OCI-LY1 (cell line): ENCODE measurements around the gene AGAP1.

Experiments used
- H2AFZ ChIP-seq: fragments of 200-600 bp; sonication (generic), shearing (Covaris generic); 2 replicates; pipeline ENCODE4 v1.6.0; 2014; ENCODE audit warnings: antibody characterized with exemption, mild to moderate bottlenecking, low read length
- H3F3A ChIP-seq: fragments of 200-600 bp; sonication (generic), shearing (Covaris generic); 2 replicates; pipeline ENCODE4 v1.6.0; 2014; ENCODE audit warnings: mild to moderate bottlenecking, antibody characterized with exemption, low read length, moderate library complexity; ENCODE audit not compliant: insufficient read depth
- H3K27ac ChIP-seq: fragments of 200-600 bp; sonication (generic); 2 replicates; pipeline ENCODE4 v1.5.1; 2014; ENCODE audit warnings: low read length, mixed run types, mild to moderate bottlenecking, low read depth; ENCODE audit not compliant: poor library complexity, severe bottlenecking
- H3K27me3 ChIP-seq: fragments of 200-600 bp; sonication (generic); 2 replicates; pipeline ENCODE4 v1.6.0; 2014; ENCODE audit warnings: antibody characterized with exemption, mild to moderate bottlenecking, low read length, moderate library complexity; ENCODE audit not compliant: insufficient read depth
- H3K36me3 ChIP-seq: fragments of 200-600 bp; sonication (generic); 2 replicates; pipeline ENCODE4 v1.6.1; 2014; ENCODE audit warnings: mild to moderate bottlenecking, antibody characterized with exemption, low read length, moderate library complexity, mixed read lengths; ENCODE audit not compliant: insufficient read depth
- H3K4me1 ChIP-seq: fragments of 200-600 bp; sonication (generic); 2 replicates; pipeline ENCODE4 v1.5.1; 2014; ENCODE audit warnings: mild to moderate bottlenecking, low read length, moderate library complexity; ENCODE audit not compliant: insufficient read depth, severe bottlenecking
- H3K4me2 ChIP-seq: fragments of 200-600 bp; sonication (generic), shearing (Covaris generic); 2 replicates; pipeline ENCODE4 v1.6.1; 2014; ENCODE audit warnings: low read length
- H3K4me3 ChIP-seq: fragments of 200-600 bp; sonication (generic); 2 replicates; pipeline ENCODE4 v1.5.1; 2014; ENCODE audit warnings: low read length, low read depth, mild to moderate bottlenecking, mixed read lengths; ENCODE audit not compliant: poor library complexity, severe bottlenecking
- H3K79me2 ChIP-seq: fragments of 200-600 bp; shearing (Covaris generic); 2 replicates; pipeline ENCODE4 v1.6.1; 2016; ENCODE audit warnings: mixed run types, low read length, mixed read lengths; ENCODE audit not compliant: insufficient read depth
- H3K9ac ChIP-seq: fragments of 200-600 bp; sonication (generic), shearing (Covaris generic); 2 replicates; pipeline ENCODE4 v1.6.1; 2014; ENCODE audit warnings: mild to moderate bottlenecking, low read length, mixed read lengths
- H3K9me2 ChIP-seq: fragments of 200-600 bp; sonication (generic), shearing (Covaris generic); 2 replicates; pipeline ENCODE4 v1.6.1; 2014; ENCODE audit warnings: low read depth, mild to moderate bottlenecking, low read length, mixed read lengths
- H3K9me3 ChIP-seq: fragments of 200-600 bp; shearing (Covaris generic); 2 replicates; pipeline ENCODE4 v1.6.1; 2014; ENCODE audit warnings: low read length, mixed read lengths
- H4K20me1 ChIP-seq: fragments of 200-600 bp; sonication (generic), shearing (Covaris generic); 2 replicates; pipeline ENCODE4 v1.6.0; 2016; ENCODE audit warnings: mild to moderate bottlenecking, low read length; ENCODE audit not compliant: insufficient read depth
- EZH2 ChIP-seq: fragments of 200-600 bp; sonication (generic), shearing (Covaris generic); IDR thresholded peaks from 2 replicates; pipeline ENCODE4 v1.8.0; 2017; ENCODE audit warnings: borderline replicate concordance, mixed run types, mild to moderate bottlenecking, antibody characterized with exemption, low read length, moderate library complexity, mixed read lengths
- TF ChIP-seq, protein P1 (sequence below): fragments of 200-600 bp; sonication (generic), shearing (Covaris generic); IDR thresholded peaks from 2 replicates; pipeline ENCODE4 v1.5.1; 2017; ENCODE audit warnings: mild to moderate bottlenecking, antibody characterized with exemption, low read length, moderate library complexity, mixed read lengths

Gene AGAP1

DNA sequence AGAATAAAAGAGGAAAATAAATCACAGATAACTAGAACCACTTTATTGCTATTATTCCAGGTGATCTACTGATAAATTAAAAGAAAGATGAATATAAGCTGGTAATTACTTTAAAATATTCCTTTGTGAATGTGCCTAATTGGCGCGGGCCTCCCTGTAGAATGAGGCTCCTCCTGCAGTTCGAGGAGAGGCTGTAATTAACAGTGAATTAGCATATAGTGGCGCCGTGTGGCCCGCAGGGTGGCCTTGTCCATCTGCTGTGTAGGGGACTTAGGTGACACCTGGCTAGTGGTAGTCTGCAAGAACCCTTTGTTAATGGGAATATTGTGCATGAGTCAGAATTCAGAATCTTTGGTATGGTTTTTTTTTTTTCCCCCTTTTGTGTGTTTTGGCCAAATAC, 119.8 kb downstream of the AGAP1 start:
- TF ChIP-seq, protein P1, sequence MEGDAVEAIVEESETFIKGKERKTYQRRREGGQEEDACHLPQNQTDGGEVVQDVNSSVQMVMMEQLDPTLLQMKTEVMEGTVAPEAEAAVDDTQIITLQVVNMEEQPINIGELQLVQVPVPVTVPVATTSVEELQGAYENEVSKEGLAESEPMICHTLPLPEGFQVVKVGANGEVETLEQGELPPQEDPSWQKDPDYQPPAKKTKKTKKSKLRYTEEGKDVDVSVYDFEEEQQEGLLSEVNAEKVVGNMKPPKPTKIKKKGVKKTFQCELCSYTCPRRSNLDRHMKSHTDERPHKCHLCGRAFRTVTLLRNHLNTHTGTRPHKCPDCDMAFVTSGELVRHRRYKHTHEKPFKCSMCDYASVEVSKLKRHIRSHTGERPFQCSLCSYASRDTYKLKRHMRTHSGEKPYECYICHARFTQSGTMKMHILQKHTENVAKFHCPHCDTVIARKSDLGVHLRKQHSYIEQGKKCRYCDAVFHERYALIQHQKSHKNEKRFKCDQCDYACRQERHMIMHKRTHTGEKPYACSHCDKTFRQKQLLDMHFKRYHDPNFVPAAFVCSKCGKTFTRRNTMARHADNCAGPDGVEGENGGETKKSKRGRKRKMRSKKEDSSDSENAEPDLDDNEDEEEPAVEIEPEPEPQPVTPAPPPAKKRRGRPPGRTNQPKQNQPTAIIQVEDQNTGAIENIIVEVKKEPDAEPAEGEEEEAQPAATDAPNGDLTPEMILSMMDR: no peak
- TF ChIP-seq EZH2: no peak
- Histone ChIP-seq H3K9me2 (no peaks in the 10 kb centered on the region), H4K20me1 (no peaks in the 10 kb centered on the region), H3F3A (no peaks in the 10 kb centered on the region), H3K27me3 (no peaks in the 10 kb centered on the region), H3K4me3 (no peak overlapping the region), H3K4me1 (no peaks in the 10 kb centered on the region), H2AFZ (no peak overlapping the region), H3K4me2 (no peak overlapping the region), H3K9me3 (no peaks in the 10 kb centered on the region), H3K9ac (no peak overlapping the region), H3K36me3 (no peaks in the 10 kb centered on the region), H3K79me2 (no peaks in the 10 kb centered on the region), H3K27ac (no peak overlapping the region)

DNA sequence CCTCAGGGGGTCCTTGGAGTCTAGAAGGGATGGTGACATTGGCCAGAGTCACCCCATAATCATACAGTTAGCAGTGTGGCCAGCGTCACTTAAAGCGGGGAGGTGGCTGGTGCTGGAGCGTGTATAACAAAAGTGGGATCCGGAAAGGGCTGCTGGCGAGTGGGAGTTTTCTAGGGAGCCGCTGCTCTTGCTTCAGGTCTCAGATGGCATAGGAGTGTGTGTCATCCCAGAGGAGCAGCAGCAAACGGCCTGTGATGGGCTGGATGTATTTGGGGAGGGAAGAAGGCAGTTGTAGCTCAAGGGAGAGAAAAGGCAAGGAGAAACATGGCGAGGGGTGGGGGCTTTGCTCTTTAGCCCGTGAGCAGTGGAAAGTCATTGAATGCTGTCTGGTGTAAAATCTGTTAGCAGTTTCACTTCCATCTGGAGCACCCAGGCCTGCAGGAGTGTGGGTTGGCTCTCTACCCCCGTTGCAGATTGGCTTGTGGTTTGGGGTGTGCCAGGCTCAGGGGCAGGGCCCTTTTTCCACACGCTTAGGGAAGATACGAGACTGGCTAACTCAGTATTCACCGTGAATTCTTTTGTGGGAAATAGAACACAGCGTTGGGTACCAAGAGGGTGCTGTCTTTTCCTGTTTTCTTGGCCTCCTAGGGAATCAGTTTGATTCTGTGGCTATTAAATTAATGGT, 120.5 kb downstream of the AGAP1 start:
- no peaks in the 10 kb centered on the region for H3K4me1 ChIP-seq
- no peaks in the 10 kb centered on the region for H3K79me2 ChIP-seq
- H3K9me2 ChIP-seq: no peaks in the 10 kb centered on the region
- H3F3A ChIP-seq: no peaks in the 10 kb centered on the region
- H2AFZ ChIP-seq: no peak overlapping the region
- no peaks in the 10 kb centered on the region for H3K36me3 ChIP-seq
- no peak overlapping the region for H3K4me2 ChIP-seq
- H3K4me3 ChIP-seq: no peak overlapping the region
- no peaks in the 10 kb centered on the region for H3K27me3 ChIP-seq
- no peak overlapping the region for H3K9ac ChIP-seq
- no peak overlapping the region for H3K27ac ChIP-seq
- no peaks in the 10 kb centered on the region for H4K20me1 ChIP-seq
- no peaks in the 10 kb centered on the region for H3K9me3 ChIP-seq
- TF ChIP-seq, protein P1: no peak
- no peak for TF ChIP-seq EZH2

DNA sequence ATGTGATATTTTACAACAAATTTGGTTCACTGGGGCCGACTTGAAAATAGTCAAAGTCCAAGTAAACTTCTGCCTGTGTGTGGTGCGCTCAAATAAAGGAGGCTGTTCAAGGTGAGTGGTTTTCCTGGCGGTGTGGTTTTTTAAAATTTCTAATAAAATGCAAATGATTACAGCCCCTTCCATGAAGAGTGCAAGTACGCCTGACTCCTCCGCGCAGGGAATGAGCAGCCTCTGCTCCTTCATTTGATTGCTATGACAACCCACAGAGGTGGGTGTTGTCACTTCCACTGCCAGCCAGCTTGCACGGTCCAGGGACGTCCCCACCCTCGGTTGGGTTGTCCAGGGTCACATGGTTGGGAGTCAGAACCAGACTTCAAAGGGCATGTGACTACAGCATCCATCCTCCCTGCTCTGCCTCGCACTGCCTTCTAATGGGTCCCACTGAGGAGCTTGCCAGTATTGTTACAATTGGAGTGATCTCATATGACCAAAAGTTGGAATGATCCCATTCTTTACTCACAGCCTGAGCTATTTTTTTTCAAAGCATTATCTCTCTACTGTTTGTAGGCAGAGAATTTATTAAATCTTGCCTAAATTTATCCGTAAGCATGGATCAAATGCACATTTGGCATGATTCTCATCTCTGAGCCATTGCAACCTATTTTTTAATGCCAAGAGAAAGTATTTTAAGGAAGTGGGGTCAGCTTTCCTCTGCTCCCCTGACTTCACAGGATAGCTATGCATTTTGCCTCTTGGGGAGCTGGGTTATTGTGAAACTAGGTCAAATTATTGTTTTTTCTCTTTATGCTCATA, 121.3 kb downstream of the AGAP1 start:
- no peak overlapping the region for H3K4me2 ChIP-seq
- H3K9me3 ChIP-seq: no peaks in the 10 kb centered on the region
- H3K27me3 ChIP-seq: no peaks in the 10 kb centered on the region
- no peak overlapping the region for H3K4me3 ChIP-seq
- no peak overlapping the region for H3K9ac ChIP-seq
- H3K4me1 ChIP-seq: no peaks in the 10 kb centered on the region
- no peaks in the 10 kb centered on the region for H3F3A ChIP-seq
- no peaks in the 10 kb centered on the region for H4K20me1 ChIP-seq
- no peaks in the 10 kb centered on the region for H3K9me2 ChIP-seq
- no peak overlapping the region for H2AFZ ChIP-seq
- no peaks in the 10 kb centered on the region for H3K36me3 ChIP-seq
- no peak overlapping the region for H3K27ac ChIP-seq
- TF ChIP-seq, protein P1: no peak
- TF ChIP-seq EZH2: no peak
- H3K79me2 ChIP-seq: no peaks in the 10 kb centered on the region
